Ishikawa (cell line): ENCODE data around the gene ULK4.

Experiments used
- CEBPB ChIP-seq: IDR thresholded peaks from 2 replicates; pipeline ENCODE4 v1.6.1; 2012
- FOXM1 ChIP-seq: IDR thresholded peaks from 2 replicates; pipeline ENCODE4 v1.6.1; 2012; ENCODE audit warnings: low read depth, borderline replicate concordance
- RAD21 ChIP-seq: IDR thresholded peaks from 2 replicates; pipeline ENCODE4 v1.6.1; 2012; ENCODE audit warnings: low read depth
- TAF1 ChIP-seq: IDR thresholded peaks from 2 replicates; pipeline ENCODE4 v1.6.1; 2012; ENCODE audit warnings: low read depth, mild to moderate bottlenecking
- ZBTB7A ChIP-seq: IDR thresholded peaks from 2 replicates; pipeline ENCODE4 v1.6.1; 2012; ENCODE audit warnings: low read depth
- TF ChIP-seq, protein P1 (sequence below): IDR thresholded peaks from 2 replicates; pipeline ENCODE4 v1.6.1; 2012
- TF ChIP-seq, protein P2 (sequence below): IDR thresholded peaks from 2 replicates; pipeline ENCODE4 v1.6.1; 2012; ENCODE audit warnings: low read depth, mild to moderate bottlenecking
- TF ChIP-seq, protein P3 (sequence below): IDR thresholded peaks from 2 replicates; pipeline ENCODE4 v1.6.1; 2012

DNA sequence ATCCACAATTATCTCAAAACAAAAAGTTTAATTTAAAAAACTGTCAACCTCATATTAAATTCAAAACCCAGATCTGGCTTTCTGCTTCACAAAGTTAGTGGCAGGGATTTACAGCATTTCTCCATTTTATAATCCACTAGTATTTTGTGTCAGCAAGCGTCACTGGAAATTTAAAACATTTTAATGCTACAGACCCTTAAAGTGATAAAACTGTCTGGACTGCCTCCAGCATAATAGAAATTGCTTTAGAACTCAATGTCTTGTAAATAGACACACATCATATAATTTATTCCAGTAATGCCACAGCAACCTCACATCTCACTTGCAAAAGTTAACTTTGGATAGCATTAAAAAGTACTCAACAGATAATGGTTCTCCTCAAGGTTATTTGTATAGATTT is 116.1 kb downstream of the ULK4 start:
- TF ChIP-seq RAD21 (no peak), CEBPB (no peak), TAF1 (no peak), FOXM1 (no peak), ZBTB7A (no peak)
- TF ChIP-seq, protein P1, sequence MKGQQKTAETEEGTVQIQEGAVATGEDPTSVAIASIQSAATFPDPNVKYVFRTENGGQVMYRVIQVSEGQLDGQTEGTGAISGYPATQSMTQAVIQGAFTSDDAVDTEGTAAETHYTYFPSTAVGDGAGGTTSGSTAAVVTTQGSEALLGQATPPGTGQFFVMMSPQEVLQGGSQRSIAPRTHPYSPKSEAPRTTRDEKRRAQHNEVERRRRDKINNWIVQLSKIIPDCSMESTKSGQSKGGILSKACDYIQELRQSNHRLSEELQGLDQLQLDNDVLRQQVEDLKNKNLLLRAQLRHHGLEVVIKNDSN, result no peak
- TF ChIP-seq, protein P2, sequence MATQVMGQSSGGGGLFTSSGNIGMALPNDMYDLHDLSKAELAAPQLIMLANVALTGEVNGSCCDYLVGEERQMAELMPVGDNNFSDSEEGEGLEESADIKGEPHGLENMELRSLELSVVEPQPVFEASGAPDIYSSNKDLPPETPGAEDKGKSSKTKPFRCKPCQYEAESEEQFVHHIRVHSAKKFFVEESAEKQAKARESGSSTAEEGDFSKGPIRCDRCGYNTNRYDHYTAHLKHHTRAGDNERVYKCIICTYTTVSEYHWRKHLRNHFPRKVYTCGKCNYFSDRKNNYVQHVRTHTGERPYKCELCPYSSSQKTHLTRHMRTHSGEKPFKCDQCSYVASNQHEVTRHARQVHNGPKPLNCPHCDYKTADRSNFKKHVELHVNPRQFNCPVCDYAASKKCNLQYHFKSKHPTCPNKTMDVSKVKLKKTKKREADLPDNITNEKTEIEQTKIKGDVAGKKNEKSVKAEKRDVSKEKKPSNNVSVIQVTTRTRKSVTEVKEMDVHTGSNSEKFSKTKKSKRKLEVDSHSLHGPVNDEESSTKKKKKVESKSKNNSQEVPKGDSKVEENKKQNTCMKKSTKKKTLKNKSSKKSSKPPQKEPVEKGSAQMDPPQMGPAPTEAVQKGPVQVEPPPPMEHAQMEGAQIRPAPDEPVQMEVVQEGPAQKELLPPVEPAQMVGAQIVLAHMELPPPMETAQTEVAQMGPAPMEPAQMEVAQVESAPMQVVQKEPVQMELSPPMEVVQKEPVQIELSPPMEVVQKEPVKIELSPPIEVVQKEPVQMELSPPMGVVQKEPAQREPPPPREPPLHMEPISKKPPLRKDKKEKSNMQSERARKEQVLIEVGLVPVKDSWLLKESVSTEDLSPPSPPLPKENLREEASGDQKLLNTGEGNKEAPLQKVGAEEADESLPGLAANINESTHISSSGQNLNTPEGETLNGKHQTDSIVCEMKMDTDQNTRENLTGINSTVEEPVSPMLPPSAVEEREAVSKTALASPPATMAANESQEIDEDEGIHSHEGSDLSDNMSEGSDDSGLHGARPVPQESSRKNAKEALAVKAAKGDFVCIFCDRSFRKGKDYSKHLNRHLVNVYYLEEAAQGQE, result no peak
- TF ChIP-seq, protein P3, sequence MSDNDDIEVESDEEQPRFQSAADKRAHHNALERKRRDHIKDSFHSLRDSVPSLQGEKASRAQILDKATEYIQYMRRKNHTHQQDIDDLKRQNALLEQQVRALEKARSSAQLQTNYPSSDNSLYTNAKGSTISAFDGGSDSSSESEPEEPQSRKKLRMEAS, result no peak
